ENCODE data around the gene OR1D5.
"Not testable (repeated sequence)": the region's sequence is repeated elsewhere in the genome, so short reads cannot be mapped to it uniquely, and the experiment has no call there.

The OR1D5 gene, protein sequence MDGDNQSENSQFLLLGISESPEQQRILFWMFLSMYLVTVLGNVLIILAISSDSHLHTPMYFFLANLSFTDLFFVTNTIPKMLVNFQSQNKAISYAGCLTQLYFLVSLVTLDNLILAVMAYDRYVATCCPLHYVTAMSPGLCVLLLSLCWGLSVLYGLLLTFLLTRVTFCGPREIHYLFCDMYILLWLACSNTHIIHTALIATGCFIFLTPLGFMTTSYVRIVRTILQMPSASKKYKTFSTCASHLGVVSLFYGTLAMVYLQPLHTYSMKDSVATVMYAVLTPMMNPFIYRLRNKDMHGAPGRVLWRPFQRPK

DNA sequence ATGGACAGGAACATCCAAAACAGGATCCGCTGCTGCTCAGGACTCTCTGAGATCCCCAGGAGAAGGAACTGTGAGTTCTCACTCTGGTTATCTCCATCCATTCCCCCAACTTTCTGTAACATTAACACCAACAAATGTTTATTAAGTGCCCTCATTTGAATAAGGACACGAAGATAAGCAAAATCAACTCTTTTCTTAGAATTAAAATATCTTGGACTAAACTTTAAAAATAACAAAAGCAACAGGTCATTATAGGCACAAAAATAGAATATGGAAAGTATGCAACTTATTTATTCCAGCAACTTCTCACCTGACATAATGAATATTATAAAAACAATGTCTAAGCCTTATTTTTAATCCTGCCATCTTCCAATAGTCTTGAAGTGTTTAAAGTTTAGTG is at the start of gene OR1D5:
Gene OR1D5, minus strand, starts transcription at position 101 of the 400 bp plus-strand sequence. Its CDS starts 0 bp downstream, at position 101.
- DNase-seq: not testable (repeated sequence)

- DNase-seq: no peak
Observed at GRCh38 chr17:3104322-3104721, 40.9 kb upstream of the OR1D5 start, which contains the start of gene OR1D2. Gene OR1D2 (minus strand): TSS chr17:3104422. CDS start chr17:3092996, 11,426 bp downstream.

DNA sequence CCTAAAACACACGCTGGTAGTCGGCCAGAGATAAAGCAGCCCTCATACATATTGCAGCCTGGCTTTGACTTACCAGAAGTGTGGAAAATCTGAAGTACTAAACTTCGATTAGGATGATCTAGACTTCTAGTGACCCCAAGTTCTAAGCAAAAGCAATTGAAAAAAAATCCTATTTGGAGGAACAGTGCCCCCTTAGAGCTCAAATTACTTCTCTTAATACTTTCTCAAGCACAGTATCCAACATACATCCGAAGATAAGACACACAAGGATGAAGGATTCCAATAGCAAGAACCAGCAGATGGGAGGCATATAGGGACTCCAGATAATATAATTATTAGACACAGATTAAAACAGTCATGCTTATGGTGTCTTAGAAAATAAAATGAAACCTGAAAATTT is 10.4 kb upstream of the OR1D5 start:
- not testable (repeated sequence) for DNase-seq

GRCh38 chr17:3065192-3065591 is 1.8 kb upstream of the OR1D5 start:
- DNase-seq: not testable (repeated sequence)

DNA sequence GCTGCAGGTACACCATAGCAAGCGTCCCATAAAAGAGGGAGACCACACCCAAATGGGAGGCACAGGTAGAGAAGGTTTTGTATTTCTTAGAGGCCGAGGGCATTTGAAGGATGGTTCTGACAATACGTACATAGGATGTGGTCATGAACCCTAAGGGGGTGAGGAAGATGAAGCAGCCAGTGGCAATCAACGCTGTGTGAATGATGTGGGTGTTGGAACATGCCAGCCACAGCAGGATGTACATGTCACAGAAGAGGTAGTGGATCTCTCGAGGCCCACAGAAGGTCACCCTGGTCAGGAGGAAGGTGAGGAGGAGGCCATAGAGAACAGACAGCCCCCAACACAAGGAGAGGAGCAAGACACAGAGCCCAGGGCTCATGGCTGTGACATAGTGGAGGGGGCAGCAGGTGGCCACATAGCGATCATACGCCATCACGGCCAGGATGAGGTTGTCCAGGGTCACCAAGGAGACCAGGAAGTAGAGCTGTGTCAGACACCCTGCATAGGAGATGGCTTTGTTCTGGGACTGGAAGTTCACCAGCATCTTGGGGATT is 506 bp downstream of the OR1D5 start:
- DNase-seq: not testable (repeated sequence)

DNA sequence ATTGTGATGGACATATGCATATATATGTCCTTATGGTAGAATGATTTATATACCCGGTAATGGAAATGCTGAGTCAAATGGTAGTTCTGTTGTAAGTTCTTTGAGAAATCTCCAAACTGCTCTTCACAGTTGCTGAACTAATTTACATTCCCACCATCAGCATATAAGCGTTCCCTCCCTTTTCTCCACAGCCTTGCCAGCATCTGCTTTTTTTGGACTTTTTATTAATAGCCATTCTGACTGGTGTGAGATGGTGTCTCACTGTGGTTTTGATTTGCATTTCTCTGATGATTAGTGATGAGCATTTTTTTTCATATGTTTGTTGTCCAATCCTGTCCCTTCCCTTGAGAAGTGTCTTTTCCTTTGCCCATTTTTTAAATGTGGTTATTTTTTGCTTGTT is 8.5 kb downstream of the OR1D5 start:
- DNase-seq: not testable (repeated sequence)

DNA sequence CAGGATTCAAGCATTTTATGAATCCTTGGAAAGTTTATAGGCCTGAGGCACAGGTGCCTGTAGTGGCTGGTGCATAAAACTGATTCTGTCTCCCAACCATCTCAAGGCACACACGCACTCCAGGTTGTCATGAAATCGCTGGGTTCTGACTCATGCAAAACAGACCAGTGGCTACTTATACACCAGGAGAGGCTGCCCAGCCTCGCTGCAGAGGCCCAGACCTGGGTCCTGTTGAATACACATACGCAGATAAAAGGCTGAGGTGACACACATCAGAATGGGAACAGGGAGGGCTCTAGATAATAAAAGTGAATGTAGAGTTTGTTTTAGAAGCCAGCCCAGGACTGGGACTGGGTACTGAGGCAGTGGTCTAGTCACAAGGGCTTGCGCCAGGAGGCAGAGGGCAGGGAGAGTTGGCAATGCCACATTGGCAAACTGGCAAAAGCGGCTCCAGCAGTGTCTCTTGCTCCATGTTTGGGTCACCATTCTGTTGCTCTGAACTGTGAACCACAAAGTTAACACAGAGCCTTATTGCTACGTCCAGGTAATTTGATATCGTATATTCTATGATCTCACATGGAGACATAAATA is 13.6 kb downstream of the OR1D5 start:
- no peak for DNase-seq

DNA sequence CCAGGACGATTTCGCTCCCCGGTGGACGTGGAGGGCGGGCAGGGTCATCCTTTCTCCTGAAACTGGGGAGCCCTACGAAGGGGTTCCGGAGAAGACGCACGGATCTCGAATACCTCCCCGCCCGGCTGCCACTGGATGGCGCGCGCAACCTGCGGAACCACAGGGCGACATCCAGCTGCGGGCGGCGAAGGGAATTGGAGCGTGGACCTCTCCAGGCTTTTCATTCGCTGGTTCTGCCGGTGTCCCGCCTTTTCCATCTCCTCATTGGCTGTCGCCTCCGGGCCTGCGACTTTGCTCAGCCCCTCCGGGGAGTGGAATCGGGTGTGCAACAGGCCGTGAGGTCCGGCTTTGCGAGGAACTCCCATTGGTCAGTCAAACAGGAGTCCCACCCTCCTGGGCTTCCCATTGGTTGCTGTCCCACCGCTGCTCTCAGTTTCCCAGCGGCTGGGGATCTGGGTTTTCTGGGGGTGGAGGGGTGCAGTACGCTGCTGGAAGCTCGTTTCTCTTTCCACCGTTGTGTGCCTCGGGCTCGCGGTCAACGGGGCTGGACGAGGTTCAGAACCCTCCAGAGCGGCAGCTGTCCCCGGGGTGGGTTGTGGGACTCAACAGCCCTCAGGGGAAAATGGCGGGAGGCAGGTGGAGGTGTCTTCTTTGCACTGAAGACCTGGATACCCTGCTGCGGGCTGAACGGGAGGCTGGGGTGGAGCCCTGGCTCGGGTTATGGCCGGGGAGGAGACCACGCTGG is 14.5 kb downstream of the OR1D5 start:
- peak; percentile 89 for DNase-seq

DNA sequence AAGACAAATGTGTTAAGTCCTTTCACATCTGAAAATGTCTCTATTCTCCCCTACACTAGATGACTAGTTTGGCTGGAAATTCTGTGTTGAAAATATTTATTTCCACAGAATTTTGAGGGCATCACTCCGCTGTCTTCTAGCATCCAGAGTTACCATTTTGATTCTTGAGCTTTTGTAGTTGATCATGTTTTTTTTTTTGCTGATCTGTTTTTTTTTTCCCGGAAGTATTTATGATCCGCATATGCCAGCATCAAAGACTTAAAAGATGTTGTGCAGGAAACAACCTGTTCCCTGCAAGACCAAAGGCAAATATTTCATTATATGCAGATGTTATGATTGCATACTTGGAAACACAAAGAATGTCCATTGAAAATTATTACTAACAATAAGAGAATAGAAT is 16.7 kb downstream of the OR1D5 start:
- DNase-seq: no peak

- no peak for DNase-seq
Observed at GRCh38 chr17:3043737-3044365, 19.6 kb downstream of the OR1D5 start.

DNA sequence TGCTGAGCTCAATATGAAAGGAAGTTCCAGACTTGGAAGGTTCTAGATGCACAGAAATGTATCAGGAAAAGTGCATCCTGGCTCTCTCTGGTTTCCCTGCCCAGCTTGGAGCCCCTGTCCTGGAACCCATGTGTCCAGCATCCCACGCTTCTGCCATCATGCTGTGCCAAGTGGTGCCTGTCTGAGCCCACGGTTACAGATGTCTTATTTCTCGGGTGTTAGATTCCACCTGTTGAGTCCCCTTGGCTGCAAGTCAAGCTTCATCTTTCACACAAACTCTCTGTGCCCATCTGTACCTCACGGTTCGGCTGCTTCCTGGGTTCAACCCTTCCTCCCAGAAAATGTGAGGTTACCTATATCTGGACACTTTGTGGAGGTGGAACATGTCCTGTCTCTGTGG is 22.5 kb downstream of the OR1D5 start:
- DNase-seq: no peak

DNA sequence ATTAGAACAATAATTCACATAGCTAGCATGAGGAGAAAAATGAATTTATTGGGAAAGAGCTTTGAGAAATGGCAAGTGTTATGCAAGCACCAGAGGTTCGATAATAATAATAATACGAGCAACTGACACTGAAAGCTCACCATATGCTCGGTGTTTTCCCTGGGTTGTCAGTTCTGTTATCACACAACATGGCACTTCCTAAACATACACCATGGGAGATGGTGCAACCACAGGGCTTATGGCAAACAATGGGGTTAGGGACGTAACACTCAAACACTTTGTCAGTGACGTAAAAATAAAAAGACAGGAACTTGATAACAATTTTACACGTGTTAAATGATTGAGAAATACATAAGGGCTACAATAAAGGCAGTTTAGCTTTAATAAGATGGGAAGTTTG is 23.7 kb downstream of the OR1D5 start:
- DNase-seq: no peak

- DNase-seq: no peak
Observed at GRCh38 chr17:3038941-3039340, 24.5 kb downstream of the OR1D5 start.

DNA sequence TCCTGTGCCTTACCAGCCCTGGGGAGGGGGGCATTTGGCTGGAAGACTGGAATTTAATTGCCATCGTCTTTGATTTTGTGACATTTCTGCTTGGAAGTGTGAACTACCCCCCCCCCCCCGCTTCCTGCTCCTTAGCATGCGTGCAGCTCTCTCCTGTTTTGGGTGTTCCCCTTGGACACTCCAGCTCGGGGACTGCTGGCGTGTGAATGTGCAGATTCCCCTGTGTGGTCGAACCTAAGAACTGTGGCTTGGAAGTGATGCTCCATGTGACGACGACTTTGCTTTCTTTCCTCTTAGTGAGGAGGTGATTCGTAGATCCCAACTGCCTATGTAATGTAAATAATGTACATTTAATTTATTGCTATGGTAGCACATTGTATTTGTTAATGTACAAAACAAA is 26.1 kb downstream of the OR1D5 start:
- no peak for DNase-seq

DNA sequence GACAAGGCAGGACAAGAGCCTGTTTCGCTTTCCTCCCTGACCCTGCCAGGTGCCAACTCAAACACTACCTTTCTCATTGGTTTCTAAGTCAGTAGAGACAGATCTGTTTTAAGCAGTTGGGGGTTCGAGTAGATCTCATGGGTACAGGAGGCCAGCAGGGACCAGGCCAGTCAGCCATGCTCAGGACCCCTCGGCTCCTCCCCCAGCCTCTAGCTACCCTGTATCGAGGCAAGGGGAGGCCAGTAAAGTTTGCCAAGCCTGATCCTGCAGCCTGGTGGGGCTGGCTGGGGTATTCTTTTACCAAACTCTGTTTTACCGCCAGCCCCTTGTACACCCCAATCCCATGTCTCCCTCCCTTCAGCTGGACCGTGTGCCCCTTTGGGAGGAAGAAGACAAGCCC is 26.6 kb downstream of the OR1D5 start:
- DNase-seq: no peak

GRCh38 chr17:3035968-3036280 is 27.5 kb downstream of the OR1D5 start:
- no peak for DNase-seq

DNA sequence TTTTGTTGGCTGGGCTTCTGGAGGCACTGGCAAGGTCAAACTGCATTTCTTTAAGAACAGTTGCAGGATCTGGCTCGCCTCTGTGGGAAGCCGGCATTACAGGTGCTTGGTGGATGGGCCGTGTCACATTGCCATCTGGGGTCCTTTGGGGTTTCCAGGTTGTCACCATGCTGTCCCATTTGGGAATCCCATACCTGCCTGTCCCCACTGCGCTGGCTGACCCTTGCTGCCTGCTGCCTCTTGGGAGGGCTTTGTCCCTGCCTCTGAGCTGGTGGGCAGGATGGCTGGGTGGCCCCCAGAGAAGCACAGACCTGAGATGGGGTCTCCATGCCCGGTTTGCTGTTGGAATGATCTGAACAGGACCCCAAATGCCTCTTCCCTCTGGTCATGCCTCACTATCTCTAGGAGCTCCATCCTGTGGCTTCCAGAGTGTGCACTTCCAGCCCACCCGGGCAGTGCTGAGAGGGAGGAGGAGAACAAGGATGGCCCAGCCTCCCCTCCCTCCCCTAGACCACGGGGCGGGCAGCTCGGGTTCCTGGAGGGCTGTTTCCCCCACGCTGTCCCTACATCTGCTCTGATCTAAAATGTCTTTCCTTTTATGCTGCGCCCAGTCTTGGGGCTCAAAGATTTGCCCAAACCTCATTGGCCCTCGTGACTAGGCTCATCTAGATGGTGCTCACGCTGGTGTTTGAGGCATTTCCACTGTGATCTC is 28.0 kb downstream of the OR1D5 start:
- DNase-seq: no peak

DNA sequence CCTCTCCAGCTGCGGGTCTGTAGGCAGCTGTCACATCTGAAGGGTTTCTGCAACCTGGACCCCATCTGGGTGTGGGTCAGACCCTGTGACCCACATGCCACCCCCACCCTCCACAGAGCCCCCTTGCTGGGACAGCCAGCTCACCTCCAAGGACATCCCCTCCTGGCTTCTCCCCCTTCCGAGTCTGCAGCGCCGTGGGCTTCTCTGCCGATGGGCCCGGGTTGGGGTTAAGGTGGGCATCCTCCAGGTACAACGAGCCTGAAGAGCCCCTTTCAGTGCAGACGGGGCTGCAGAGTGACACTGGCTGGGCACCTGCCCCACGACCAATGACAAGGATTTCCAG is 28.9 kb downstream of the OR1D5 start:
- DNase-seq: no peak

GRCh38 chr17:3033741-3034577 is 29.4 kb downstream of the OR1D5 start:
- DNase-seq: peak; percentile 4

DNA sequence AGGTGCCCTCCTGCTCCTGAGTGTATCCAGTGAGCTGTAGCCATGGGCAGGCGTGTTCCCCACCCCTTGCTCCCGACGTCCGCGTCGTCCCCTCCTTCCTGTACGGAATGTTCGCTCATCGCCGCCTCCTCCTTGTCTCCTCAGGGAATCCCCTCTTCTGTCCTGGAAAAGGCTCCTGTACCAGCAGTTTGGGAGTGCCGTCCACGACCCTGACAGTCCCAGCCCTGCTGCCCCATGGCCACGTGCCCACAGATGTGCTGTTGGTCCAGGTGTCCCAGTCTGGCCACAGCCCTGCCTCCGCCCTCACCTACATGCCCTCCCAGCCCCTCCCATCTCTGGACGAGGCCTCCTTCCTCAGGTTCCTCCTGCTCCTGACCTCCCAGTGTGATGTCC is 30.2 kb downstream of the OR1D5 start:
- no peak for DNase-seq
